OCI-LY1 (cell line): ENCODE measurements around the gene MMP25.

Experiments used
- EZH2 ChIP-seq: fragments of 200-600 bp; sonication (generic), shearing (Covaris generic); IDR thresholded peaks from 2 replicates; pipeline ENCODE4 v1.8.0; 2017; ENCODE audit warnings: borderline replicate concordance, mixed run types, mild to moderate bottlenecking, antibody characterized with exemption, low read length, moderate library complexity, mixed read lengths
- TF ChIP-seq, protein P1 (sequence below): fragments of 200-600 bp; sonication (generic), shearing (Covaris generic); IDR thresholded peaks from 2 replicates; pipeline ENCODE4 v1.5.1; 2017; ENCODE audit warnings: mild to moderate bottlenecking, antibody characterized with exemption, low read length, moderate library complexity, mixed read lengths

DNA sequence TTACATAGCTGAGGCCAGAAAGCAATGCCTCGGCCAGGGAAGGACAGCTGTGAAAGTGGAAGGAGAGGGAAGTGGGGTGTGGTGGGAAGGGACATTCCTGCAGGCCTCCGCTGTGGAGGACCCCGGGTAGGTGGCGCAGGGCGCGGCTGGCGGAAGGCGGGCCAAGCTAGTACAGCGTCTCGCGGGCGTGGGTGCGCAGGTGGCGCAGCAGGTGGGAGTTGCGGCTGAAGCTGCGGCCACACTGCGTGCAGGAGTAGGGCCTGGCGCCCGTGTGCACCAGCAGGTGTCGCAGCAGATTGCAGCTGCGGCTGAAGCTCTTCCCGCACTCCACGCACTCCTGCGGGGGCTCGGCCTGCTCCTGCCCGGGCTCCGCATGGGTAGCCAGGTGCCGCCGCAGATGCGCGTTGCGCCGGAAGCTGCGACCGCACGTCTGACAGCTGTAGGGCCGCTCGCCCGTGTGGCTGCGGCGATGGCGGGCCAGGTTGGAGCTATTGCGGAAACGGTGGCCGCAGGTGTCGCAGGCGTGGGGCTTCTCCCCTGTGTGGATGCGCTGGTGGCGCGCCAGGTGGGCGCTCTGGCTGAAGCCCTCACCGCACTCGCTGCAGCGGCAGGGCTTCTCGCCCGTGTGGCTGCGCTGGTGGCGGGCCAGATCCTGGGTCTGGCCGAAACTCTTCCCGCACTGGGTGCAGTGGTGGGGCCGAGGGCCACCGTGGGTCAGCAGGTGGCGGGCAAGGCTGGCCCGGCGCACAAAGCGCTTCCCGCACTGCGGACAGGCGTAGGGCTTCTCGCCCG is 42.8 kb downstream of the MMP25 start:
- TF ChIP-seq EZH2 = no peak
- TF ChIP-seq, protein P1, sequence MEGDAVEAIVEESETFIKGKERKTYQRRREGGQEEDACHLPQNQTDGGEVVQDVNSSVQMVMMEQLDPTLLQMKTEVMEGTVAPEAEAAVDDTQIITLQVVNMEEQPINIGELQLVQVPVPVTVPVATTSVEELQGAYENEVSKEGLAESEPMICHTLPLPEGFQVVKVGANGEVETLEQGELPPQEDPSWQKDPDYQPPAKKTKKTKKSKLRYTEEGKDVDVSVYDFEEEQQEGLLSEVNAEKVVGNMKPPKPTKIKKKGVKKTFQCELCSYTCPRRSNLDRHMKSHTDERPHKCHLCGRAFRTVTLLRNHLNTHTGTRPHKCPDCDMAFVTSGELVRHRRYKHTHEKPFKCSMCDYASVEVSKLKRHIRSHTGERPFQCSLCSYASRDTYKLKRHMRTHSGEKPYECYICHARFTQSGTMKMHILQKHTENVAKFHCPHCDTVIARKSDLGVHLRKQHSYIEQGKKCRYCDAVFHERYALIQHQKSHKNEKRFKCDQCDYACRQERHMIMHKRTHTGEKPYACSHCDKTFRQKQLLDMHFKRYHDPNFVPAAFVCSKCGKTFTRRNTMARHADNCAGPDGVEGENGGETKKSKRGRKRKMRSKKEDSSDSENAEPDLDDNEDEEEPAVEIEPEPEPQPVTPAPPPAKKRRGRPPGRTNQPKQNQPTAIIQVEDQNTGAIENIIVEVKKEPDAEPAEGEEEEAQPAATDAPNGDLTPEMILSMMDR = no peak
